Right lobe of liver (tissue), 4 donors: ENCODE measurements around the gene SPTLC2.

Experiments
- POLR2A ChIP-seq: fragments of 450-650 bp; IDR thresholded peaks from one replicate; pipeline ENCODE4 v1.6.1; 2017; ENCODE audit warnings: antibody characterized with exemption, mild to moderate bottlenecking
- TF ChIP-seq, protein P1 (sequence below), 4 donors: fragments of 200-600 bp in 3 of 4; fragments of 450-650 bp in 1 of 4; IDR thresholded peaks; one replicate each; pipeline versions ENCODE4 v1.5.1 to v1.8.0; 2016 to 2022; ENCODE audit warnings: antibody characterized with exemption in 4 of 4, mild to moderate bottlenecking in 2 of 4
- donor health status: DM: no; HTN: no; CAD: no.
- donor health status: DM: no; HTN: no; CAD: no.
- donor health status: DM: no; HTN: yes; CAD: no.

- TF ChIP-seq, protein P1, sequence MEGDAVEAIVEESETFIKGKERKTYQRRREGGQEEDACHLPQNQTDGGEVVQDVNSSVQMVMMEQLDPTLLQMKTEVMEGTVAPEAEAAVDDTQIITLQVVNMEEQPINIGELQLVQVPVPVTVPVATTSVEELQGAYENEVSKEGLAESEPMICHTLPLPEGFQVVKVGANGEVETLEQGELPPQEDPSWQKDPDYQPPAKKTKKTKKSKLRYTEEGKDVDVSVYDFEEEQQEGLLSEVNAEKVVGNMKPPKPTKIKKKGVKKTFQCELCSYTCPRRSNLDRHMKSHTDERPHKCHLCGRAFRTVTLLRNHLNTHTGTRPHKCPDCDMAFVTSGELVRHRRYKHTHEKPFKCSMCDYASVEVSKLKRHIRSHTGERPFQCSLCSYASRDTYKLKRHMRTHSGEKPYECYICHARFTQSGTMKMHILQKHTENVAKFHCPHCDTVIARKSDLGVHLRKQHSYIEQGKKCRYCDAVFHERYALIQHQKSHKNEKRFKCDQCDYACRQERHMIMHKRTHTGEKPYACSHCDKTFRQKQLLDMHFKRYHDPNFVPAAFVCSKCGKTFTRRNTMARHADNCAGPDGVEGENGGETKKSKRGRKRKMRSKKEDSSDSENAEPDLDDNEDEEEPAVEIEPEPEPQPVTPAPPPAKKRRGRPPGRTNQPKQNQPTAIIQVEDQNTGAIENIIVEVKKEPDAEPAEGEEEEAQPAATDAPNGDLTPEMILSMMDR (IDR thresholded peaks at IDR 0.05): no peak
- no peak for TF ChIP-seq POLR2A
Observed at GRCh38 chr14:77618381-77618970, 2.0 kb upstream of the SPTLC2 start.
